ENCODE results near the gene ARRDC3.
"Not testable (repeated sequence)": the region's sequence is repeated elsewhere in the genome, so short reads cannot be mapped to it uniquely, and the experiment has no call there.

The ARRDC3 gene

GRCh38 chr5:91388362-91388761, 5.2 kb upstream of the ARRDC3 start:
- Histone ChIP-seq H3K27ac (no peak overlapping the region), H3K4me3 (no peak overlapping the region), H3K4me2 (no peak overlapping the region), H3K9me3 (replicated peaks in 1 of 11) (0 out of 22 replicates have a peak, but pooled peaks cover 0 to 7% (median 0%) of the 10 kb centered on the region in 11 experiments), H4K20me1 (no peaks in the 10 kb centered on the region), H3K27me3 (no peaks in the 10 kb centered on the region), H3K9ac (no peak overlapping the region), H3K4me1 (peaks cover 7 to 11% (median 9%) of the 10 kb centered on the region in 10 experiments; a peak in 19 of 20 replicates), H3K36me3 (no peaks in the 10 kb centered on the region)
- TF ChIP-seq Cebpa-rat (IDR thresholded peaks at IDR 0.05), result no peak

- H3K4me1 ChIP-seq, result peaks cover 7 to 11% (median 9%) of the 10 kb centered on the region in 10 experiments; a peak in 19 of 20 replicates
- no peaks in the 10 kb centered on the region for H3K36me3 ChIP-seq
- H3K4me2 ChIP-seq, result no peak overlapping the region
- TF ChIP-seq Cebpa-rat (IDR thresholded peaks at IDR 0.05), result no peak
- H3K27me3 ChIP-seq, result no peaks in the 10 kb centered on the region
- H3K9ac ChIP-seq, result no peak overlapping the region
- H3K27ac ChIP-seq, result no peak overlapping the region
- H4K20me1 ChIP-seq, result peaks cover 0 to 5% (median 0%) of the 10 kb centered on the region in 11 experiments; a peak in 3 of 22 replicates
- H3K4me3 ChIP-seq, result no peak overlapping the region
- 0 out of 22 replicates have a peak, but pooled peaks cover 0 to 7% (median 0%) of the 10 kb centered on the region in 11 experiments for H3K9me3 ChIP-seq (replicated peaks in 1 of 11)
These were observed 3.0 kb upstream of the ARRDC3 start for GRCh38 chr5:91386120-91386519.

- H3K4me2 ChIP-seq; H4K20me1 ChIP-seq; H3K9me3 ChIP-seq (replicated peaks in 1 of 11); H3K36me3 ChIP-seq; H3K27ac ChIP-seq; H3K4me3 ChIP-seq; H3K27me3 ChIP-seq; H3K9ac ChIP-seq: not testable (repeated sequence)
- peaks cover 7 to 11% (median 9%) of the 10 kb centered on the region in 10 experiments; a peak in 19 of 20 replicates for H3K4me1 ChIP-seq
These were observed 2.5 kb upstream of the ARRDC3 start for GRCh38 chr5:91385596-91385995.

GRCh38 chr5:91384671-91385430, 1.7 kb upstream of the ARRDC3 start:
- H3K4me2 ChIP-seq, result peak overlapping the region; percentile 75 to 96 (median 87)
- 0 out of 22 replicates have a peak, but pooled peaks cover 0 to 7% (median 0%) of the 10 kb centered on the region in 11 experiments for H3K9me3 ChIP-seq (replicated peaks in 1 of 11)
- TF ChIP-seq Cebpa-rat (IDR thresholded peaks at IDR 0.05), result no peak
- peak overlapping the region; percentile 91 to 100 (median 97); a peak in 21 of 22 replicates for H3K9ac ChIP-seq
- H3K4me1 ChIP-seq, result peaks cover 7 to 11% (median 9%) of the 10 kb centered on the region in 10 experiments; a peak in 19 of 20 replicates
- H3K27me3 ChIP-seq, result no peaks in the 10 kb centered on the region
- H3K27ac ChIP-seq, result peak overlapping the region; percentile 94 to 100 (median 98)
- peak overlapping the region; percentile 71 to 85 (median 76); a peak in 17 of 20 replicates for H3K4me3 ChIP-seq
- peaks cover 0 to 6% (median 0%) of the 10 kb centered on the region in 11 experiments; a peak in 3 of 22 replicates for H4K20me1 ChIP-seq
- no peaks in the 10 kb centered on the region for H3K36me3 ChIP-seq

GRCh38 chr5:91383956-91384300, 811 bp upstream of the ARRDC3 start:
- no peaks in the 10 kb centered on the region for H3K36me3 ChIP-seq
- no peaks in the 10 kb centered on the region for H3K27me3 ChIP-seq
- H3K9me3 ChIP-seq (replicated peaks in 1 of 11), result 0 out of 22 replicates have a peak, but pooled peaks cover 0 to 4% (median 0%) of the 10 kb centered on the region in 11 experiments
- TF ChIP-seq Cebpa-rat (IDR thresholded peaks at IDR 0.05), result no peak
- H4K20me1 ChIP-seq, result peaks cover 0 to 6% (median 0%) of the 10 kb centered on the region in 11 experiments; a peak in 3 of 22 replicates
- H3K4me1 ChIP-seq, result peaks cover 7 to 13% (median 9%) of the 10 kb centered on the region in 10 experiments; a peak in 19 of 20 replicates
- peak overlapping the region; percentile 94 to 100 (median 98) for H3K27ac ChIP-seq
- H3K9ac ChIP-seq, result peak overlapping the region; percentile 91 to 100 (median 97)
- H3K4me2 ChIP-seq, result peak overlapping the region; percentile 75 to 96 (median 87)
- H3K4me3 ChIP-seq, result peak overlapping the region; percentile 71 to 85 (median 76)

GRCh38 chr5:91382530-91383026, 539 bp downstream of the ARRDC3 start:
- Histone ChIP-seq H3K4me2 (peak overlapping the region; percentile 66 to 96 (median 81)), H3K4me3 (peak overlapping the region; percentile 71 to 85 (median 76)), H3K9ac (peak overlapping the region; percentile 91 to 100 (median 97)), H4K20me1 (peaks cover 0 to 6% (median 0%) of the 10 kb centered on the region in 11 experiments; a peak in 3 of 22 replicates), H3K27ac (peak overlapping the region; percentile 94 to 100 (median 98)), H3K9me3 (replicated peaks in 1 of 11) (no peaks in the 10 kb centered on the region), H3K36me3 (peaks cover 0 to 12% (median 5%) of the 10 kb centered on the region in 11 experiments; a peak in 11 of 22 replicates), H3K27me3 (no peaks in the 10 kb centered on the region), H3K4me1 (peaks cover 11 to 22% (median 15%) of the 10 kb centered on the region in 10 experiments; a peak in 19 of 20 replicates)
- no peak for TF ChIP-seq Cebpa-rat (IDR thresholded peaks at IDR 0.05)

- peak overlapping the region; percentile 91 to 100 (median 97) for H3K9ac ChIP-seq
- H3K36me3 ChIP-seq, result peaks cover 0 to 19% (median 12%) of the 10 kb centered on the region in 11 experiments; a peak in 12 of 22 replicates
These were observed 1.2 kb downstream of the ARRDC3 start for GRCh38 chr5:91381774-91382359.

GRCh38 chr5:91381239-91381773, 1.8 kb downstream of the ARRDC3 start:
- peak overlapping the region; percentile 72 to 96 (median 81) for H3K4me2 ChIP-seq
- H3K27me3 ChIP-seq, result no peaks in the 10 kb centered on the region
- H3K36me3 ChIP-seq, result peaks cover 5 to 25% (median 17%) of the 10 kb centered on the region in 11 experiments; a peak in 18 of 22 replicates
- peak overlapping the region; percentile 91 to 100 (median 97) for H3K9ac ChIP-seq
- H3K4me1 ChIP-seq, result peaks cover 11 to 33% (median 15%) of the 10 kb centered on the region in 10 experiments; a peak in 19 of 20 replicates
- no peaks in the 10 kb centered on the region for H3K9me3 ChIP-seq (replicated peaks in 1 of 11)
- H3K4me3 ChIP-seq, result peak overlapping the region; percentile 71 to 85 (median 76)
- H4K20me1 ChIP-seq, result peaks cover 0 to 12% (median 0%) of the 10 kb centered on the region in 11 experiments; a peak in 4 of 22 replicates
- no peak for TF ChIP-seq Cebpa-rat (IDR thresholded peaks at IDR 0.05)
- peak overlapping the region; percentile 94 to 100 (median 98) for H3K27ac ChIP-seq

More at GRCh38 chr5:91381774-91382359, 1.2 kb downstream of the ARRDC3 start:
- no peak for TF ChIP-seq Cebpa-rat (IDR thresholded peaks at IDR 0.05)
- Histone ChIP-seq H3K9me3 (replicated peaks in 1 of 11) (no peaks in the 10 kb centered on the region), H3K4me3 (peak overlapping the region; percentile 71 to 85 (median 76)), H3K27ac (peak overlapping the region; percentile 94 to 100 (median 98)), H3K4me1 (peaks cover 11 to 28% (median 15%) of the 10 kb centered on the region in 10 experiments; a peak in 19 of 20 replicates), H3K27me3 (no peaks in the 10 kb centered on the region), H3K4me2 (peak overlapping the region; percentile 72 to 96 (median 81)), H4K20me1 (peaks cover 0 to 8% (median 0%) of the 10 kb centered on the region in 11 experiments; a peak in 3 of 22 replicates)

All from BLaER1 treated with 17β-estradiol and CSF1 and Interleukin-3, amounts not matched to agents 10 nM and 100 nM (cell line).